ENCODE measurements around the gene SLC6A6. TPM values are rescaled to one million over a fixed set of nuclear protein-coding genes. Genes with fewer than 3 reads are reported as not detected.
"Not testable (repeated sequence)": the region's sequence is repeated elsewhere in the genome, so short reads cannot be mapped to it uniquely, and the experiment has no call there.

SLC6A6 gene
- total RNA-seq, 1 experiment from 2014 or later, result 34.2 TPM

GRCh38 chr3:14506626-14507304 lies 104.4 kb downstream of the SLC6A6 start:
- no peak for DNase-seq (ENCODE audit: low spot score)

DNA sequence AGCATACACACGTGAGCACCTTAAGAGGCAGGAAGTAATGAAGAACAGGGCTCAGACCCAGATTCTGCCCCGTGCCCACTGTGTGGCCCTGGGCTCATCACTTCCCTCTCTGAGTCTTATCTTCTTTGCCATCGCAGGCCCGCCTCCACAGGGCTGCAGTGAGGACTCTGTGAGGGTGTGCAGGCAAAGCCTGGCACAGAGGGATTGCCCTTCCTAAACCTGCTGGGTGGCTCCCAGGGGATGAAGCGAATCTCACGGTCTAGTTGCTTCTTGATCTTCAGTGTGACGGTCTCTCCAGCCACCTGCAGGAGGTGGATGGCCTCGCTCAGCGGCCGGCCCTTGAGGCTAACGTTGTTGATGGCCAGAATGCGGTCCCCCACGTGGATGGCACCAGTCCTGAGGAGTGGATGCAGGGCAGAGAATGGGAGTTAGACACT lies 104.9 kb downstream of the SLC6A6 start:
- DNase-seq (ENCODE audit: low spot score), result no peak

DNA sequence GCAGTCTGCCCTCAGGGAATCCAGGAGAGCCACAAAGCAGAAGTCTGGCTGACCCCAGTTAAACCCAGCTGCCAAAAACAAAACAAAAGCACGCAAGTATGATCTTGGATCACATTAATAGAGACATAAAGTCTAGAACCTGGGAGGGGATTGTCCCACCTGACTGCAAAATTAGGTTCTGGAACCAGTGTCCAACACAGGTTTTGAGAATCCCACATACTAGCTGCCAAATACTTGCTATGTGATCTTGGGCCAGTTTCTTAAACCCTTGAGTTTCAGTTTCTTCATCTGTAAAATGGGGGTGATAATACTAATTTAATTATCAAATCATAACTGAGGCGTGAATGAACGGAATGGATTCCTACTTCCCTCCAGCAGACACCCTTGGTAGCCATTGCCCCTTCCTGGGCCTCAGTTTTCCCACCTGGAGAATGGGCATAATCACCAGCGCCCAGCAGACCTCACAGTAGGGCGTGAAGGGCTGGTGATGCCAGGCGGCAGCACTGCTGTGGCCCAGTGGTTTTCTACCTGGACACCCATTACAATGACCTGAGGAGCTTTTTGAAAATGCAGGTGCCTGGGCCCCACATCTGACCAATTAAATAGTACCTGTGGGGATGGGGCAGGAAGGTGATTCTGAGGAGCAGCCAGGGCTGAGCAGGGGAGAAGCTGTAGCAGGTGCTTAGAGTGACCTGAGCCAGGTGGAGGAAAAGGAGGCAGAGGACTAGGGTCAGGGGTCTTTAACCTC lies 105.5 kb downstream of the SLC6A6 start:
- no peak for DNase-seq (ENCODE audit: low spot score)

DNA sequence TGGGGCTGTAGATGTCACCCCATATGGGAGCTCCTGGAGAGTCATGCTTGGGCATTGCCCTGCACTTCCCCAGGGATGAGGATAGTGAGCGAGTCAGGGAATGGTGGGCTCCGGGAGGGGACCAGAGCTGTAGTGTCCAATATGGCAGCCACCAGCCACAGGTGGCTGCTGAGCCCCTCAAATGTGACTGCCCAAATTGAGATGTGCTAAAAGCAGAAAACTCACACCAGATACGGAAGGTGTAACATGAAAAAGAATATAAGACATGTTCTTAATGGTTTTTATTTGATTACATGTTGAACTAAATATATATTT lies 106.1 kb downstream of the SLC6A6 start:
- no peak for DNase-seq (ENCODE audit: low spot score)

- peak; percentile 32 for DNase-seq (ENCODE audit: low spot score)
These were observed 106.8 kb downstream of the SLC6A6 start for GRCh38 chr3:14508966-14509795.

DNA sequence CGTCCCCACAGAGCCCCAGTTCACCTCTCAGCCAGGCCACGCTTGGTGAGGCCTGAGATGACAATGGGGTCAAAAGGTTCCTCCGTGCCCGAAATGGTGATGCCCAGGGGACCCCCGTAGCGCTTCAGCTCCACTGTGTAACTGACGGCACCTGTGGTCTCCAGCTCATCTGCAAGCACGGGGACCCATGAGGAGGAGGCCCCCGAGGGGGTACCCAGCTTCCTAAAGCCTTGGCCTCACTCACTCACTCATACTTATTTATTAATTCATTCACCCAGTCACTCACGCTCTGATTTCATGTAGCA lies 107.3 kb downstream of the SLC6A6 start:
- no peak for DNase-seq (ENCODE audit: low spot score)

- DNase-seq (ENCODE audit: low spot score), result no peak
These were observed 108.6 kb downstream of the SLC6A6 start for GRCh38 chr3:14510838-14511622.

DNA sequence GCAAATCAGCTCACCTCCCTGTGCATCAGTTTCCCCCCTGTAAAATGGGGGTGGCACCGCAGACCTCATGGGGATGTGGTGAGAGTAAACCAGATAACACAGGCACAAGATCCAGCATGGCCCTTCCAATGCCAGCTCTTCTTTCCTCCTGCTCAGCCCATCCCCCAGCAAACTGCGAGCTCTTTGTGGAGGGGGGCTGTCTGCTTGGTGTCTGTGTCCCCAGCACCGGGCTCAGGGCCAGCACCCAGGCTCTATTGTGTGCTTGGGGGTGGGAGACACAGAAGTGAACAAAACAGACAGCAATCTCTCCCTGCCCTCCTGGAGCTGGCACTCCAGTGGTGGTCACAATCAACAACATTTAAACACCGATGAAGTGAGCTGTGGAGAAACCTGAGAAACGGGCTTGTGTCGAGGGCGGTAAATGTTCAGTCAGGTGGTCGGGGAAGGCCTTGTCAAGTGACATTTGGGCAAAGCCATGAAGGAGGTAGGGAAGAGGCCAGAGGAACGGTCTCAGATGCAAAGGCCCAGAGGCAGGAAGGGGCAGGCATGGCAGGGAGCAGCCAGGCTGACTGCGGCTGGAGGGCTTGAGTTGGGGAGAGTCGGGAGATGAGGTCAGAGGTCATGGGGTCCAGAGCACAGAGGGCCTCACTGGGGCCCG lies 109.3 kb downstream of the SLC6A6 start:
- DNase-seq (ENCODE audit: low spot score), result no peak

DNA sequence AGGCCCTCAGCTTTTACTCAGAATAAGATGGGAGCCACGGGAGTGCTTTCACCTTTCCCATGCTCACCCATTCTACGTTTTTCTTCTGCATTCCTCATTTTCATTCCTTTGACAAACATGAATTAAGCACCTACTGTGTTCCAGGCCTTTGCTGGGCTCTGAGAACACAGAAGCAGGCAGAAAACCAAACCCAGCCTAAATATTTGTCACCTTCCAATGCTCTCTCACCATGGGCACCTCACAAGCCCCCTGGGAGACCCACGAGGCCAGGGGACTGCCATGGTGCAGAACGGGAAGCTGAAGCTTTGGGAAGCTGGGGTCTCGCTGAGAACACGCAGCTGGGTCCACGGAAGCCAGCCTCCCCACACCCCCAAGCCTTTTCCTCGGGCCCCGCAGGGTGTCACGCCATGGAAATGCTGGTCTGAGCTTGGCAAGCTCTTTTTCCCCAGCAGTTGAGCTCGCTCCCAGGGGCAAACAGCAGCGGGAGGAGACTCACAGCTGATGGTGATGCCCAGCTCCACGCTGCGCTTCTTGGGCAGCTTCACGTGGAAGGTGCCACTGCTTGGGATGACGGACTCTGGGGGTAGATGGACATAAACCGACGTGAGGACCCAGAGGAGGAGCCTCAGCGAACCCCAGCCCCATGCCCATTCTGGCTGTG lies 110.0 kb downstream of the SLC6A6 start:
- no peak for DNase-seq (ENCODE audit: low spot score)

- no peak for DNase-seq (ENCODE audit: low spot score)
These were observed 110.5 kb downstream of the SLC6A6 start for GRCh38 chr3:14512942-14513327.

GRCh38 chr3:14513566-14514322 lies 111.3 kb downstream of the SLC6A6 start:
- no peak for DNase-seq (ENCODE audit: low spot score)

GRCh38 chr3:14514323-14514720 lies 111.9 kb downstream of the SLC6A6 start:
- DNase-seq (ENCODE audit: low spot score), result no peak

- not testable (repeated sequence) for DNase-seq (ENCODE audit: low spot score)
These were observed 113.1 kb downstream of the SLC6A6 start for GRCh38 chr3:14515526-14515925.

GRCh38 chr3:14516738-14517345 lies 114.4 kb downstream of the SLC6A6 start:
- DNase-seq (ENCODE audit: low spot score), result no peak

DNA sequence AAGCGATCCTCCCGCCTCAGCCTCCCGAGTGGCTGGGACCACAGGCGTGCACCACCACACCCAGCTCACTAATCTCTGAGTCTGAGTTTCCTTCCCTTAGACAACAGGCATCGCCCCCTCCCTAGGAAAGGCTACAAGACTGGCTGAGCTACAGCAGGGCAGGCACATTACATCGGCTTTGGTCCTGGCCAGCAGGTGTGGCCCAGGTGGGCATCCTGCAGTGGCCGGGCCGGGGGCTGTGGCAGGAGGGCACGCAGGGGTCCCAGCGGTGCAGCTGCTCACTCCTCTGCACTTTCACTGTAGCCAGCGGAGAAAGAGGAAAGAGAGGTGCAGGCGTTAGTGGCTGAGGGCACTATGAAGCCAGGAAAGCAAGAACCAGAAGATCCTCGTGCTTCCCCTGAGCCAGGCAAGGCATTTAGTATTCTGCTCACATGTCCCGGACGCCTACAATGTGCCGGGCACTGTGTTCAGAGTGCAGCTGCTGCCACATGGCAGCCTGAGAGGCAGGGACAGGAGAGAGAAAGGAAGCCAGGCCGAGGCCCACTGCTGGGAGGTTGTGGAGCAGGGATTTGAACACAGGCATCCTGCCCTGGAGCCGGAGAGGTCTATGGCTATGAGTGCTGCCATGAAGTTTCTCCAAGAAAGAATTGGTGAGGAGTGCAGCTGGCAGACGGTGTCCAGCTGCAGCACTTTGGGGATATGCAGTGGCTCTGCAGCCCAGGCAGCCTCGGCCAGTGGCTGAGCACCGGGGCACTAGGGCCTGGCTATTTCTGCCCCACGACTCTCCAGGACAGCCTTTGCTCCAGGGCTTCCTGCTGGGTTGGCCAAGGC lies 115.4 kb downstream of the SLC6A6 start:
- no peak for DNase-seq (ENCODE audit: low spot score)

- DNase-seq (ENCODE audit: low spot score), result no peak
These were observed 116.0 kb downstream of the SLC6A6 start for GRCh38 chr3:14518432-14518802.

DNA sequence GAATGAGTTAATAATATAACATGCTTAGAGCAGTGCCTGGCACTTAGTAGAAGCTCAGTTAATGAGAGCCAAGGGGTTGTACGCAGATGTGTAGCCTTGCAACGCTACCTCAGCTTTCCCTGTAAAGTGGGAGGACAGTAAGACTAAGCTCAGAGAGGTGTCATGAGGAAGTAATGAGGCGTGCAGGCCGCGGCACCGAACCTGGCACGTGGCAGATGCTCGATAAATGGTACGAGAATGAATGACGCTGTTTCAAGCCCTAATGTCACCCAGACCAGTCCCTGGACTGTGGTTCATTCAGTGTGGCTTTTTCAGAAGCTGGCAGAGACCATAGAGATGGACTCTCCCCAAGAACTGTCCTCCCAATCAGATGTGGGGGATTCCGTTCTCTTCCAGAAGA lies 116.5 kb downstream of the SLC6A6 start:
- DNase-seq (ENCODE audit: low spot score), result no peak

DNA sequence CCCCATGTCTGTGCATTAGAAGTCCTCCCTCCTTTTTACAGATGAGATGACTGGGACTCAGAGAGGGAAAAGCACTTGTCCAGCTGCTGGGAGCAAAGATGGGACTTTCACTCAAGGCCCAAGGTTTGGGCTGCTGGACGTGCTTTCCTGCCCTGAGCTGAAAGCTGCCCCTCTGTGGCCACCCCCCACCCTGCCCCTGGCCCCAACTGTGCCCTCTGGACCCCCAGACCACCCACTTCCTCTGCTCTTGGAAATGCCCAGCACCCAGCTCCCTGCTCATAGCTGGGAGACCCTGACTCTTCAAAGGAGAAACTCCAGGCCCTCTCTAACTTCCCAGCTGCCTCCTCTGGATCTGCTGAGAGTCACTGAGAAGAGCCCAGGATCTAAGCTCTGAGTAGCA lies 117.0 kb downstream of the SLC6A6 start:
- DNase-seq (ENCODE audit: low spot score), result no peak

- no peak for DNase-seq (ENCODE audit: low spot score)
These were observed 117.7 kb downstream of the SLC6A6 start for GRCh38 chr3:14520149-14520548.

Measured in A172 (cell line).